Measurements from ENCODE around the gene TK1.

TK1 gene

GRCh38 chr17:78132767-78133178 lies 54.1 kb downstream of the TK1 start:
- no peak for DNase-seq

GRCh38 chr17:78132084-78132676 lies 54.7 kb downstream of the TK1 start:
- DNase-seq: peak; percentile 72

DNA sequence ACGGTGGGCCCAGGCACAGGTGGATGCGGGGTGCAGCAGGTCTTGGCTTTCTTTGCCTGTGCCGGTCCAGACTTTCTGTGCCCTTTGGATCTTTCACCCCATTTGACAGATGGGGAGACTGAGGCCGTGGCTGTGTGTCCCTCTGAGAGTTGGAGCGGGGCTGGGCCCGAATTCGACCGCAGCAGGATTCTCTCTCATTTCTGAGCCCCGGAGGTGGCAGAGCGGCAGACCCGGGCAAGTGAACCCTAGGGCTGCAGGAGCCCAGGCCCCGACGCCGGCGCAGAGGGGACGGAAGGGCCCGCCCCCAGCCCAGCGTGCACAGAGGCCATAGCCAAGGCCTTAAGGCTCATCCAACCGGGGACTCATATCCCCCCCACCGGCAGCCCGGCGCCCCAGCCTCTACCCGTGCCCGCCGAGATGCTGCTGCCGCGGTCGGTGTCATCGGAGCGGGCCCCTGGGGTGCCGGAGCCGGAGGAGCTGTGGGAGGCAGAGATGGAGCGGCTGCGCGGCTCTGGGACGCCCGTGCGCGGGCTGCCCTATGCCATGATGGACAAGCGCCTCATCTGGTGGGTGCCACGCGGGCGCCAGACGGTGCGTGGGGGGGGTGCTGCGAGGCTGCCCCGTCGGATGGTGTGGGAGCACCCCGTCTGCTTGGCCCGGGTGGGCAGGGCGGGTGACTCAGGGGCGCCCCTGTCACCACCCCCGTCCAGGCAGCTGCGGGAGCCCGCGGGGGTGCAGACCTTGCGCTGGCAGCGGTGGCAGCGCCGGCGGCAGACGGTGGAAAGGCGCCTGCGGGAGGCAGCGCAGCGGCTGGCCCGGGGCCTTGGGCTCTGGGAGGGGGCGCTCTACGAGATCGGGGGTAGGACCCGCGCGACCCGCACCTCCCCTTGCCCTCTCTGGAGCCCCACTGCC lies 55.4 kb downstream of the TK1 start:
- DNase-seq: peak; percentile 61

GRCh38 chr17:78130437-78131101 lies 56.3 kb downstream of the TK1 start, which contains the start of gene TMC8:
Gene TMC8 (plus strand): TSS chr17:78130771. CDS start chr17:78131589, 818 bp downstream.
- peak; percentile 56 for DNase-seq

GRCh38 chr17:78130090-78130436 lies 56.8 kb downstream of the TK1 start:
- no peak for DNase-seq

GRCh38 chr17:78129351-78130089 lies 57.3 kb downstream of the TK1 start:
- DNase-seq: peak; percentile 22

DNA sequence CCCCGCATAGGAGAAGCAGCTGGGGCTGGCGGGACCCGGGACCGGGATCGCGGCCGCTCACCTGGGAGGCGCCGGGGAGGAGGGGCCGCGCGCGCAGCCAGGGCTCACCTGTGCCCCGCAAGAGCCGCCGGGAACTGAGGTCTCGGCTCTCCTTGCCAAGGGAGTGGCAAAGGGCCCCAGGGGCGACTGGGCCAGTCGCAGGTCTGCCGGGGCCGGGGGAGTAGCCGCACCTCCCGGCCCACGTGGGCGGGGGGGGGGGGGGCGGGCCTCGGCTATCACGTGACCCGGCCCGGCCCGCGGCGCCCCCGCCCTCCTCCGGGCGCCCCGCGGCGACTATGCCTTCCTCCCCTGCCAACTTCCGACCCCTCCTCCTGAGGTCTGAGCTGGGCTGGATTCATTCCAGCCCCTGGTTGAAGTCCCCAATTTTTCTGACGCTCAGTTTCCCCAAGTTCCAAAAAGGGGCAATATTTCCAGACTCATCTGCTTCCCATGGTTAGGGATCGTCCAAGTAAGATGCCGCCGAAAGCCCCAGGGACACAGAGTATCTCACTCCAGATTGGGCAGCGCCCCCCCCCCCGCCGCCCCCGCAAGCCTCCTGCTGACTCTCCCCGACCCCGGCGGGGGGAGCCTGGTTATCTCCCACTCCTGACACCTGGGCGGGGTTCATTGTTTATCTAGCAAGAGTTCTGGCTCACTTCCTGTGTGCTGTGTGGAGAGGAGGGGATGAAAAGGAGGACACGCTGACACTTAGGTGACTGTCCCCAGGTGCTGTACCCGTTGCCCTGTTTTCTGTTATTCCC lies 58.1 kb downstream of the TK1 start, which contains the start of gene TMC6:
Gene TMC6, minus strand, starts transcription at position 205 of the 800 bp plus-strand sequence. CDS start 1,923 bp downstream, outside the sequence.
- DNase-seq: peak; percentile 67

- DNase-seq: no peak
Measured at GRCh38 chr17:78127888-78128550, 58.8 kb downstream of the TK1 start.

GRCh38 chr17:78127239-78127887 lies 59.5 kb downstream of the TK1 start:
- peak; percentile 62 for DNase-seq

- DNase-seq: no peak
Measured at GRCh38 chr17:78126895-78127238, 60.0 kb downstream of the TK1 start.

GRCh38 chr17:78125976-78126894 lies 60.6 kb downstream of the TK1 start:
- DNase-seq: no peak

DNA sequence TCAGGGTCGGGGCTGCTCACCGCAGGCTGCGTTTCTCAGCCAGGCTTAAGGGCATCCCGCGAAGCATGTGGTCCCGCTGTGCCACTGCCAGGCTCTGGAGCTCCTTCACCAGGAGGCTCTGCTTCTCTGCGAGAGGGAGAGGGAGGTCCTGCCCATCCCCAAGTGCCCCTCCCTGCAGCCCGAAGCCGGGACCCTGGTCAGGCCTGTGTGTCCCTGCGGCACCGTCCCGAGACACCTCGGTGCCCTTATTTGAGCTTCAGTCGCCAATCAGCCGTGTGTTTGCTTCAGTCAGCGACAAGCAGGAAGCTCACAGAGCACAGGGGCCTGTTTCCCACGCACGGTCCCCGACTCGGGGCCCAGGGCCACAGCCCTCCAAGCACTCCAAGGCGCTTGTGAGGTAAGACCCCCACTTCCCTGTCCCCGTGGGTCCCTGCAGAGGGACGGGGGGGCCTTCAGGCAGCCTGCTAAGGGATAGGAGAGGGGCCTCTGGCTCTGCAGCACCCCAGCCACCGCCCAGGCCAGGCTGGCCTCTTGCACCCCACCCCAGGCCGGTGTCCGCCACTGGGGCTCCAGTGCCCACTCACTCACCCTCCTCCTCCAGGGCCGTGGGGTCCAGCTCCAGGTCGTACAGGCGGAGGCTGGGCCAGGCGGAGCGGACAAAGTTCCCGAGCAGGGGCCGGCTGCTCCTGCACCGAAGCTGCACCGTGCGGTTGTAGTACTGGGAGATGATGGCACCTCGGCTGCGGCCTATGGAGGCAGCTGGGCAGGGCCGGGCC lies 61.5 kb downstream of the TK1 start:
- DNase-seq: peak; percentile 21

GRCh38 chr17:78124836-78125137 lies 62.1 kb downstream of the TK1 start:
- DNase-seq: no peak

Data from stimulated activated naive CD4-positive, alpha-beta T cell treated with Interleukin-2 at 50 U/mL for 16 hours (primary cell).